ENCODE data around the gene GIPC2. TPM values are rescaled to one million over a fixed set of nuclear protein-coding genes. Genes with fewer than 3 reads are reported as not detected.

Gene GIPC2
- polyA plus RNA-seq, 2 donors = 0.96 to 1.5 TPM

GRCh38 chr1:78047106-78047505 lies 1.3 kb downstream of the GIPC2 start:
- Histone ChIP-seq H3K4me1 (ENCODE audit: control insufficient read depth in 2 of 2, insufficient read depth in 2 of 2, low read length in 1 of 2) (no peaks in the 10 kb centered on the region), H3K4me3 (ENCODE audit: low read depth in 1 of 2, low read length in 2 of 2) (peak overlapping the region in 1 of 2 donors; percentile 49), H3K9me3 (ENCODE audit: control insufficient read depth in 2 of 2, insufficient read depth in 1 of 2, low read depth in 1 of 2, low read length in 1 of 2) (no peaks in the 10 kb centered on the region), H3K27me3 (ENCODE audit: control insufficient read depth in 1 of 2, insufficient read depth in 2 of 2, low read length in 2 of 2) (no peaks in the 10 kb centered on the region), H3K27ac (ENCODE audit: low read depth in 2 of 2, low read length in 1 of 2) (no peak overlapping the region), H3K36me3 (ENCODE audit: control insufficient read depth in 2 of 2, insufficient read depth in 2 of 2, low read length in 1 of 2) (no peaks in the 10 kb centered on the region)
- WGBS, 2 donors = 46 to 51% methylated on average over 5 of the region's 5 CpGs

GRCh38 chr1:78047631-78048030 lies 1.9 kb downstream of the GIPC2 start:
- no peaks in the 10 kb centered on the region for H3K4me1 ChIP-seq (ENCODE audit: control insufficient read depth in 2 of 2, insufficient read depth in 2 of 2, low read length in 1 of 2)
- 45 to 78% methylated on average over 3 of the region's 3 CpGs for WGBS, 2 donors
- no peaks in the 10 kb centered on the region for H3K9me3 ChIP-seq (ENCODE audit: control insufficient read depth in 2 of 2, insufficient read depth in 1 of 2, low read depth in 1 of 2, low read length in 1 of 2)
- H3K27ac ChIP-seq (ENCODE audit: low read depth in 2 of 2, low read length in 1 of 2) = no peak overlapping the region
- no peaks in the 10 kb centered on the region for H3K36me3 ChIP-seq (ENCODE audit: control insufficient read depth in 2 of 2, insufficient read depth in 2 of 2, low read length in 1 of 2)
- H3K27me3 ChIP-seq (ENCODE audit: control insufficient read depth in 1 of 2, insufficient read depth in 2 of 2, low read length in 2 of 2) = no peaks in the 10 kb centered on the region
- H3K4me3 ChIP-seq (ENCODE audit: low read depth in 1 of 2, low read length in 2 of 2) = no peak overlapping the region

- no peaks in the 10 kb centered on the region for H3K27me3 ChIP-seq (ENCODE audit: control insufficient read depth in 1 of 2, insufficient read depth in 2 of 2, low read length in 2 of 2)
- H3K36me3 ChIP-seq (ENCODE audit: control insufficient read depth in 2 of 2, insufficient read depth in 2 of 2, low read length in 1 of 2) = no peaks in the 10 kb centered on the region
- no peak overlapping the region for H3K27ac ChIP-seq (ENCODE audit: low read depth in 2 of 2, low read length in 1 of 2)
- no peaks in the 10 kb centered on the region for H3K4me1 ChIP-seq (ENCODE audit: control insufficient read depth in 2 of 2, insufficient read depth in 2 of 2, low read length in 1 of 2)
- H3K4me3 ChIP-seq (ENCODE audit: low read depth in 1 of 2, low read length in 2 of 2) = no peak overlapping the region
- no peaks in the 10 kb centered on the region for H3K9me3 ChIP-seq (ENCODE audit: control insufficient read depth in 2 of 2, insufficient read depth in 1 of 2, low read depth in 1 of 2, low read length in 1 of 2)
- 70 to 86% methylated on average over 3 of the region's 3 CpGs for WGBS, 2 donors
These were observed 2.7 kb downstream of the GIPC2 start for GRCh38 chr1:78048446-78048845.

- Histone ChIP-seq H3K9me3 (ENCODE audit: control insufficient read depth in 2 of 2, insufficient read depth in 1 of 2, low read depth in 1 of 2, low read length in 1 of 2) (no peaks in the 10 kb centered on the region), H3K4me1 (ENCODE audit: control insufficient read depth in 2 of 2, insufficient read depth in 2 of 2, low read length in 1 of 2) (no peaks in the 10 kb centered on the region), H3K27me3 (ENCODE audit: control insufficient read depth in 1 of 2, insufficient read depth in 2 of 2, low read length in 2 of 2) (no peaks in the 10 kb centered on the region), H3K36me3 (ENCODE audit: control insufficient read depth in 2 of 2, insufficient read depth in 2 of 2, low read length in 1 of 2) (no peaks in the 10 kb centered on the region), H3K27ac (ENCODE audit: low read depth in 2 of 2, low read length in 1 of 2) (no peak overlapping the region), H3K4me3 (ENCODE audit: low read depth in 1 of 2, low read length in 2 of 2) (no peak overlapping the region)
- WGBS, 2 donors = 94 to 96% methylated on average over 4 of the region's 4 CpGs
These were observed 3.6 kb downstream of the GIPC2 start for GRCh38 chr1:78049396-78049795.

- no peaks in the 10 kb centered on the region for H3K4me1 ChIP-seq (ENCODE audit: control insufficient read depth in 2 of 2, insufficient read depth in 2 of 2, low read length in 1 of 2)
- H3K4me3 ChIP-seq (ENCODE audit: low read depth in 1 of 2, low read length in 2 of 2) = no peak overlapping the region
- H3K36me3 ChIP-seq (ENCODE audit: control insufficient read depth in 2 of 2, insufficient read depth in 2 of 2, low read length in 1 of 2) = no peaks in the 10 kb centered on the region
- H3K9me3 ChIP-seq (ENCODE audit: control insufficient read depth in 2 of 2, insufficient read depth in 1 of 2, low read depth in 1 of 2, low read length in 1 of 2) = no peaks in the 10 kb centered on the region
- 92 to 97% methylated on average over 2 of the region's 2 CpGs for WGBS, 2 donors
- no peak overlapping the region for H3K27ac ChIP-seq (ENCODE audit: low read depth in 2 of 2, low read length in 1 of 2)
- no peaks in the 10 kb centered on the region for H3K27me3 ChIP-seq (ENCODE audit: control insufficient read depth in 1 of 2, insufficient read depth in 2 of 2, low read length in 2 of 2)
These were observed 5.2 kb downstream of the GIPC2 start for GRCh38 chr1:78051005-78051404.

- Histone ChIP-seq H3K27me3 (ENCODE audit: control insufficient read depth in 1 of 2, insufficient read depth in 2 of 2, low read length in 2 of 2) (no peaks in the 10 kb centered on the region), H3K36me3 (ENCODE audit: control insufficient read depth in 2 of 2, insufficient read depth in 2 of 2, low read length in 1 of 2) (no peaks in the 10 kb centered on the region), H3K4me3 (ENCODE audit: low read depth in 1 of 2, low read length in 2 of 2) (no peak overlapping the region), H3K9me3 (ENCODE audit: control insufficient read depth in 2 of 2, insufficient read depth in 1 of 2, low read depth in 1 of 2, low read length in 1 of 2) (no peaks in the 10 kb centered on the region), H3K4me1 (ENCODE audit: control insufficient read depth in 2 of 2, insufficient read depth in 2 of 2, low read length in 1 of 2) (no peaks in the 10 kb centered on the region), H3K27ac (ENCODE audit: low read depth in 2 of 2, low read length in 1 of 2) (no peak overlapping the region)
- 68 to 72% methylated on average over 2 of the region's 2 CpGs for WGBS, 2 donors
These were observed 7.1 kb downstream of the GIPC2 start for GRCh38 chr1:78052685-78053405.

GRCh38 chr1:78053498-78053897 lies 7.7 kb downstream of the GIPC2 start:
- H3K27ac ChIP-seq (ENCODE audit: low read depth in 2 of 2, low read length in 1 of 2) = no peak overlapping the region
- no peaks in the 10 kb centered on the region for H3K36me3 ChIP-seq (ENCODE audit: control insufficient read depth in 2 of 2, insufficient read depth in 2 of 2, low read length in 1 of 2)
- WGBS, 2 donors = 92 to 96% methylated on average over 2 of the region's 2 CpGs
- H3K9me3 ChIP-seq (ENCODE audit: control insufficient read depth in 2 of 2, insufficient read depth in 1 of 2, low read depth in 1 of 2, low read length in 1 of 2) = no peaks in the 10 kb centered on the region
- H3K4me1 ChIP-seq (ENCODE audit: control insufficient read depth in 2 of 2, insufficient read depth in 2 of 2, low read length in 1 of 2) = no peaks in the 10 kb centered on the region
- no peak overlapping the region for H3K4me3 ChIP-seq (ENCODE audit: low read depth in 1 of 2, low read length in 2 of 2)
- H3K27me3 ChIP-seq (ENCODE audit: control insufficient read depth in 1 of 2, insufficient read depth in 2 of 2, low read length in 2 of 2) = no peaks in the 10 kb centered on the region

GRCh38 chr1:78054559-78054958 lies 8.8 kb downstream of the GIPC2 start:
- Histone ChIP-seq H3K4me3 (ENCODE audit: low read depth in 1 of 2, low read length in 2 of 2) (no peak overlapping the region), H3K4me1 (ENCODE audit: control insufficient read depth in 2 of 2, insufficient read depth in 2 of 2, low read length in 1 of 2) (no peaks in the 10 kb centered on the region), H3K36me3 (ENCODE audit: control insufficient read depth in 2 of 2, insufficient read depth in 2 of 2, low read length in 1 of 2) (no peaks in the 10 kb centered on the region), H3K27me3 (ENCODE audit: control insufficient read depth in 1 of 2, insufficient read depth in 2 of 2, low read length in 2 of 2) (no peaks in the 10 kb centered on the region), H3K27ac (ENCODE audit: low read depth in 2 of 2, low read length in 1 of 2) (no peak overlapping the region), H3K9me3 (ENCODE audit: control insufficient read depth in 2 of 2, insufficient read depth in 1 of 2, low read depth in 1 of 2, low read length in 1 of 2) (no peaks in the 10 kb centered on the region)

- Histone ChIP-seq H3K9me3 (ENCODE audit: control insufficient read depth in 2 of 2, insufficient read depth in 1 of 2, low read depth in 1 of 2, low read length in 1 of 2) (no peaks in the 10 kb centered on the region), H3K27ac (ENCODE audit: low read depth in 2 of 2, low read length in 1 of 2) (no peak overlapping the region), H3K27me3 (ENCODE audit: control insufficient read depth in 1 of 2, insufficient read depth in 2 of 2, low read length in 2 of 2) (no peaks in the 10 kb centered on the region), H3K36me3 (ENCODE audit: control insufficient read depth in 2 of 2, insufficient read depth in 2 of 2, low read length in 1 of 2) (no peaks in the 10 kb centered on the region), H3K4me1 (ENCODE audit: control insufficient read depth in 2 of 2, insufficient read depth in 2 of 2, low read length in 1 of 2) (no peaks in the 10 kb centered on the region), H3K4me3 (ENCODE audit: low read depth in 1 of 2, low read length in 2 of 2) (no peak overlapping the region)
- 49 to 62% methylated on average over 2 of the region's 2 CpGs for whole genome bisulfite sequencing, 2 donors
These were observed 9.2 kb downstream of the GIPC2 start for GRCh38 chr1:78054972-78055371.

- H3K27me3 ChIP-seq (ENCODE audit: control insufficient read depth in 1 of 2, insufficient read depth in 2 of 2, low read length in 2 of 2) = no peaks in the 10 kb centered on the region
- no peaks in the 10 kb centered on the region for H3K9me3 ChIP-seq (ENCODE audit: control insufficient read depth in 2 of 2, insufficient read depth in 1 of 2, low read depth in 1 of 2, low read length in 1 of 2)
- no peaks in the 10 kb centered on the region for H3K4me1 ChIP-seq (ENCODE audit: control insufficient read depth in 2 of 2, insufficient read depth in 2 of 2, low read length in 1 of 2)
- H3K4me3 ChIP-seq (ENCODE audit: low read depth in 1 of 2, low read length in 2 of 2) = no peak overlapping the region
- 61 to 77% methylated on average over 3 of the region's 3 CpGs for WGBS, 2 donors
- H3K27ac ChIP-seq (ENCODE audit: low read depth in 2 of 2, low read length in 1 of 2) = peak overlapping the region in 1 of 2 donors; percentile 18
- no peaks in the 10 kb centered on the region for H3K36me3 ChIP-seq (ENCODE audit: control insufficient read depth in 2 of 2, insufficient read depth in 2 of 2, low read length in 1 of 2)
These were observed 9.9 kb downstream of the GIPC2 start for GRCh38 chr1:78055565-78056132.
